GM21390 (cell line): Measurements from ENCODE around the gene ZNF618.

ENCODE experiments used
- ATAC-seq: cut with Tn5 transposase; IDR thresholded peaks from one replicate; pipeline ENCODE4 v1.9.1; 2021; ENCODE audit not compliant: unreplicated experiment

The ZNF618 gene

GRCh38 chr9:113933671-113934070 is 57.6 kb downstream of the ZNF618 start:
- no peak for ATAC-seq

GRCh38 chr9:113934167-113934828 is 58.2 kb downstream of the ZNF618 start:
- ATAC-seq = no peak

- no peak for ATAC-seq
These were observed 58.9 kb downstream of the ZNF618 start for GRCh38 chr9:113934829-113935676.

- ATAC-seq = no peak
These were observed 59.7 kb downstream of the ZNF618 start for GRCh38 chr9:113935677-113936380.

- no peak for ATAC-seq
These were observed 64.0 kb downstream of the ZNF618 start for GRCh38 chr9:113940077-113940476.

- no peak for ATAC-seq
These were observed 64.9 kb downstream of the ZNF618 start for GRCh38 chr9:113941056-113941455.

GRCh38 chr9:113941526-113941925 is 65.4 kb downstream of the ZNF618 start:
- ATAC-seq = no peak

- ATAC-seq = no peak
These were observed 67.3 kb downstream of the ZNF618 start for GRCh38 chr9:113943112-113944009.

- no peak for ATAC-seq
These were observed 69.7 kb downstream of the ZNF618 start for GRCh38 chr9:113945784-113946183.

GRCh38 chr9:113946496-113947115 is 70.5 kb downstream of the ZNF618 start:
- no peak for ATAC-seq

- no peak for ATAC-seq
These were observed 71.8 kb downstream of the ZNF618 start for GRCh38 chr9:113947941-113948340.

- ATAC-seq = no peak
These were observed 72.9 kb downstream of the ZNF618 start for GRCh38 chr9:113948891-113949570.

- ATAC-seq = no peak
These were observed 73.5 kb downstream of the ZNF618 start for GRCh38 chr9:113949571-113950078.

- ATAC-seq = no peak
These were observed 74.3 kb downstream of the ZNF618 start for GRCh38 chr9:113950195-113951031.

- no peak for ATAC-seq
These were observed 74.9 kb downstream of the ZNF618 start for GRCh38 chr9:113951032-113951372.

- no peak for ATAC-seq
These were observed 76.6 kb downstream of the ZNF618 start for GRCh38 chr9:113952676-113953075.

GRCh38 chr9:113953531-113953930 is 77.4 kb downstream of the ZNF618 start:
- ATAC-seq = no peak

GRCh38 chr9:113954591-113954990 is 78.5 kb downstream of the ZNF618 start:
- ATAC-seq = no peak
